HEK293 (cell line): ENCODE results near the gene CENPO.
A peak's percentile ranks its signal among the peaks of the same experiment; 100 is the strongest.

Source experiments
- CTCF ChIA-PET: fragments of 350-600 bp; formaldehyde crosslinking; extraction: SDS; loops from one replicate; lab custom pipeline; 2021; ENCODE audit warnings: antibody characterized with exemption; lab: Yijun Ruan, JAX
- POLR2A ChIA-PET: fragments of 300-600 bp; formaldehyde crosslinking; extraction: SDS; loops from one replicate; lab custom pipeline; 2020; ENCODE audit warnings: antibody characterized with exemption, inconsistent platforms; lab: Yijun Ruan, JAX
- H3K27ac ChIP-seq: fragments of 200-500 bp; sonication (Bioruptor generic); 2 replicates; pipeline ENCODE4 v1.5.1; 2014; ENCODE audit warnings: low read depth, low read length, control low read depth, inconsistent platforms; ENCODE audit errors: extremely low read depth
- H3K36me3 ChIP-seq, 2 experiments: fragments of 200-500 bp in 1 of 2; sonication (Bioruptor generic) in 1 of 2; 1 replicate in 1 of 2; 2 replicates in 1 of 2; pipeline ENCODE4 v1.5.1; 2014 to 2017; ENCODE audit warnings: inconsistent platforms in 2 of 2, low read length in 2 of 2; ENCODE audit not compliant: control insufficient read depth in 2 of 2, insufficient read depth in 1 of 2
- H3K4me1 ChIP-seq: fragments of 200-500 bp; sonication (Bioruptor generic); 2 replicates; pipeline ENCODE4 v1.5.1; 2014; ENCODE audit warnings: mild to moderate bottlenecking, low read length, inconsistent platforms; ENCODE audit not compliant: control insufficient read depth, insufficient read depth
- H3K4me3 ChIP-seq: 2 replicates; pipeline ENCODE4 v1.5.1; 2011; ENCODE audit warnings: low read depth, mild to moderate bottlenecking, control low read depth, low read length, moderate library complexity
- H3K9me3 ChIP-seq: fragments of 200-500 bp; sonication (Bioruptor generic); 2 replicates; pipeline ENCODE4 v1.5.1; 2014; ENCODE audit warnings: low read depth, low read length, inconsistent platforms; ENCODE audit not compliant: control insufficient read depth, insufficient read depth
- GFI1B ChIP-seq: fragments of 450-650 bp; formaldehyde crosslinking; IDR thresholded peaks from 2 replicates; pipeline ENCODE4 v1.5.1; 2016; ENCODE audit warnings: missing biosample characterization, missing genetic modification characterization
- GLI4 ChIP-seq: fragments of 450-650 bp; formaldehyde crosslinking; IDR thresholded peaks from 2 replicates; pipeline ENCODE4 v1.5.1; 2016; ENCODE audit warnings: missing biosample characterization, missing genetic modification characterization
- HOXA7 ChIP-seq: sonication (generic); formaldehyde crosslinking; IDR thresholded peaks from 2 replicates; pipeline ENCODE4 v1.8.1; 2022; ENCODE audit warnings: missing genetic modification reagents, borderline replicate concordance
- MYNN ChIP-seq: fragments of 450-650 bp; formaldehyde crosslinking; IDR thresholded peaks from 2 replicates; pipeline ENCODE4 v1.5.1; 2016; ENCODE audit warnings: missing biosample characterization, missing genetic modification characterization, borderline replicate concordance
- MZF1 ChIP-seq: fragments of 450-650 bp; formaldehyde crosslinking; IDR thresholded peaks from 2 replicates; pipeline ENCODE4 v1.5.1; 2017; ENCODE audit warnings: missing biosample characterization, missing genetic modification characterization, borderline replicate concordance
- PATZ1 ChIP-seq: fragments of 450-650 bp; formaldehyde crosslinking; IDR thresholded peaks from 2 replicates; pipeline ENCODE4 v1.5.1; 2016; ENCODE audit warnings: missing biosample characterization, missing genetic modification characterization
- SCRT1 ChIP-seq: fragments of 450-650 bp; formaldehyde crosslinking; IDR thresholded peaks from 2 replicates; pipeline ENCODE4 v1.5.1; 2016; ENCODE audit warnings: missing biosample characterization, missing genetic modification characterization, borderline replicate concordance
- WT1 ChIP-seq: fragments of 450-650 bp; formaldehyde crosslinking; IDR thresholded peaks from 2 replicates; pipeline ENCODE4 v1.5.1; 2016; ENCODE audit warnings: missing biosample characterization, missing genetic modification characterization
- YY1 ChIP-seq: fragments of 450-650 bp; formaldehyde crosslinking; IDR thresholded peaks from 2 replicates; pipeline ENCODE4 v1.5.1; 2018; ENCODE audit warnings: missing biosample characterization, missing genetic modification characterization
- ZNF112 ChIP-seq: fragments of 450-650 bp; formaldehyde crosslinking; IDR thresholded peaks from 2 replicates; pipeline ENCODE4 v1.5.0; 2017; ENCODE audit warnings: missing biosample characterization, missing genetic modification characterization
- ZNF133 ChIP-seq: fragments of 450-650 bp; formaldehyde crosslinking; IDR thresholded peaks from 2 replicates; pipeline ENCODE4 v1.5.1; 2016; ENCODE audit warnings: missing biosample characterization, missing genetic modification characterization
- ZNF140 ChIP-seq: fragments of 450-650 bp; formaldehyde crosslinking; IDR thresholded peaks from 2 replicates; pipeline ENCODE4 v1.5.1; 2016; ENCODE audit warnings: missing biosample characterization, missing genetic modification characterization
- ZNF175 ChIP-seq: fragments of 450-650 bp; formaldehyde crosslinking; IDR thresholded peaks from 2 replicates; pipeline ENCODE4 v1.5.1; 2016; ENCODE audit warnings: missing biosample characterization, missing genetic modification characterization
- ZNF184 ChIP-seq: fragments of 450-650 bp; IDR thresholded peaks from 2 replicates; pipeline ENCODE4 v1.5.1; 2018; ENCODE audit warnings: missing biosample characterization, mild to moderate bottlenecking, missing genetic modification characterization
- ZNF2 ChIP-seq: fragments of 450-650 bp; formaldehyde crosslinking; IDR thresholded peaks from 2 replicates; pipeline ENCODE4 v1.5.1; 2016; ENCODE audit warnings: missing biosample characterization, missing genetic modification characterization
- ZNF202 ChIP-seq: fragments of 450-650 bp; formaldehyde crosslinking; IDR thresholded peaks from 2 replicates; pipeline ENCODE4 v1.5.1; 2016; ENCODE audit warnings: missing biosample characterization, missing genetic modification characterization, borderline replicate concordance
- ZNF354C ChIP-seq: fragments of 450-650 bp; formaldehyde crosslinking; IDR thresholded peaks from 2 replicates; pipeline ENCODE4 v1.5.1; 2016; ENCODE audit warnings: missing biosample characterization, missing genetic modification characterization, low read depth, borderline replicate concordance
- ZNF398 ChIP-seq: fragments of 450-650 bp; formaldehyde crosslinking; IDR thresholded peaks from 2 replicates; pipeline ENCODE4 v1.5.1; 2017; ENCODE audit warnings: missing biosample characterization, missing genetic modification characterization
- ZNF473 ChIP-seq: fragments of 450-650 bp; formaldehyde crosslinking; IDR thresholded peaks from 2 replicates; pipeline ENCODE4 v1.5.1; 2017; ENCODE audit warnings: missing biosample characterization, missing genetic modification characterization
- ZNF501 ChIP-seq: fragments of 450-650 bp; formaldehyde crosslinking; IDR thresholded peaks from 2 replicates; pipeline ENCODE4 v1.5.1; 2016; ENCODE audit warnings: missing biosample characterization, missing genetic modification characterization
- ZNF510 ChIP-seq: fragments of 450-650 bp; formaldehyde crosslinking; IDR thresholded peaks from 2 replicates; pipeline ENCODE4 v1.5.1; 2018; ENCODE audit warnings: mild to moderate bottlenecking, missing genetic modification characterization, missing biosample characterization; ENCODE audit not compliant: insufficient replicate concordance
- ZNF518A ChIP-seq: fragments of 450-650 bp; formaldehyde crosslinking; conservative IDR thresholded peaks from 2 replicates; pipeline ENCODE4 v1.5.1; 2016; ENCODE audit warnings: low read depth, missing biosample characterization, missing genetic modification characterization
- ZNF629 ChIP-seq: fragments of 450-650 bp; formaldehyde crosslinking; IDR thresholded peaks from 2 replicates; pipeline ENCODE4 v1.5.1; 2017; ENCODE audit warnings: missing biosample characterization, missing genetic modification characterization
- ZNF692 ChIP-seq: fragments of 450-650 bp; formaldehyde crosslinking; IDR thresholded peaks from 2 replicates; pipeline ENCODE4 v1.5.1; 2016; ENCODE audit warnings: missing biosample characterization, missing genetic modification characterization

The CENPO gene

GRCh38 chr2:24749069-24749691 is 44.0 kb upstream of the CENPO start:
- no peak overlapping the region for H3K4me3 ChIP-seq
- TF ChIP-seq ZNF473 (tag by site-specific recombination) (no peak), ZNF629 (tag by site-specific recombination) (no peak), HOXA7 (CRISPR knock-in tag) (no peak), ZNF2 (no peak), MYNN (tag by site-specific recombination) (no peak), ZNF140 (no peak), ZNF354C (tag by site-specific recombination) (no peak), ZNF202 (tag by site-specific recombination) (no peak), ZNF518A (tag by site-specific recombination) (no peak), ZNF112 (tag by site-specific recombination) (no peak), ZNF501 (no peak), GLI4 (tag by site-specific recombination) (no peak), YY1 (no peak)
- TF ChIP-seq, all 188 proteins: peak for 0
- Histone ChIP-seq H3K36me3 (peaks cover 0 to 21% of the 10 kb centered on the region in 2 experiments; a peak in 1 of 3 replicates), H3K4me1 (peaks cover 2% of the 10 kb centered on the region; the same call in 1 of the 2 replicates), H3K9me3 (no peaks in the 10 kb centered on the region), H3K27ac (no peak overlapping the region)
- ChIA-PET CTCF (no interaction called here), POLR2A (no interaction called here)

DNA sequence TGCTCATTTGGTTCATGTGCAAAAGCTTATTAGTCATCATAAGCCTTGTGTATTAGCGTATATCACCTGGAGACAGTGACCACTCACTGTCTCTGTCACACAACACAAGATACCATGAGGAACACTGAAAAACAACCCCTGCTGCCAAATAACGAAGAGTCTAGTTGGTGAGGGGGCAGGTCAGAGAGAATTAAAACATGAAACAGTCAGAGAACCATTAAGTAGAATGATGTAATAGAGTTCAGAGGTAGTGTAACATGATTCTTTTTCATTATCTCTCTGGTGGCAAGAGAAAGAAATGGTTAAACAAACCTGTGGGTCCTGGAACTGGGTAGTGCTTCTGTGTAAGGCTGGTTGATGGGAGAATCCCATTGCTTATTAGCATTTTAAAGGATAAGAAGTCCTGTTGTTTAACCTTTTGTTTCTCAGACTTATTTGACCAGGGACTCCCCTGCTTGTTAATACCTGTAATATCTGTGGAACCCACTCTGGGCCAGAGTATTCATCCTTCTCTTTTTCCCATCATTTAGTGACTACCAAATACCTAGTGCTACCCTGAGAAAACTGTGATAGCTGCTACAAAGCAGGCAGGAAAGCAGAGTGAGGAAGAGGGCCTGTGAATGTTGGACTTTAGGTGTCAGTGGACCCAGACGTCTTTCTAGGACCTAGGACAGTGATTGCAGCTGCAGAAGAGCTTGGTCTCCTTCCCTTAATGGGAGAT is 38.1 kb upstream of the CENPO start:
- Histone ChIP-seq H3K9me3 (no peaks in the 10 kb centered on the region), H3K4me3 (no peak overlapping the region), H3K27ac (no peak overlapping the region), H3K4me1 (peaks cover 6% of the 10 kb centered on the region), H3K36me3 (peaks cover 19 to 37% of the 10 kb centered on the region in 2 experiments)
- CTCF ChIA-PET: interaction anchor here (1.1 kb wide), 1 partner anchor 345 kb away, joined by 3 read pairs; no protein-coding TSS in a partner anchor
- POLR2A ChIA-PET: no interaction called here
- TF ChIP-seq MYNN (tag by site-specific recombination) (no peak), SCRT1 (tag by site-specific recombination) (0 out of 2 replicates have a peak, but pooled peaks have one; percentile 44), MZF1 (tag by site-specific recombination) (no peak), ZNF510 (tag by site-specific recombination) (no peak), ZNF175 (tag by site-specific recombination) (no peak), PATZ1 (tag by site-specific recombination) (no peak), ZNF133 (tag by site-specific recombination) (no peak), ZNF184 (tag by site-specific recombination) (no peak), ZNF398 (tag by site-specific recombination) (no peak), ZNF692 (peak; percentile 50; the same call in 1 of the 2 replicates), WT1 (tag by site-specific recombination) (no peak), ZNF473 (tag by site-specific recombination) (no peak), GFI1B (tag by site-specific recombination) (no peak)
